HS-5 (cell line): ENCODE data around the gene BBS1.
"Not testable (repeated sequence)": the region's sequence is repeated elsewhere in the genome, so short reads cannot be mapped to it uniquely, and the experiment has no call there.

Source experiments
- DNase-seq: peaks from one replicate; pipeline ENCODE4 v3.0.0-alpha.2; 2012; ENCODE audit warnings: low read depth

The BBS1 gene

GRCh38 chr11:66510271-66510989 is at the start of gene BBS1:
TSS of gene BBS1 (plus strand) at chr11:66510635. CDS start at chr11:66510660, 25 bp downstream.
- DNase-seq = peak; percentile 41

DNA sequence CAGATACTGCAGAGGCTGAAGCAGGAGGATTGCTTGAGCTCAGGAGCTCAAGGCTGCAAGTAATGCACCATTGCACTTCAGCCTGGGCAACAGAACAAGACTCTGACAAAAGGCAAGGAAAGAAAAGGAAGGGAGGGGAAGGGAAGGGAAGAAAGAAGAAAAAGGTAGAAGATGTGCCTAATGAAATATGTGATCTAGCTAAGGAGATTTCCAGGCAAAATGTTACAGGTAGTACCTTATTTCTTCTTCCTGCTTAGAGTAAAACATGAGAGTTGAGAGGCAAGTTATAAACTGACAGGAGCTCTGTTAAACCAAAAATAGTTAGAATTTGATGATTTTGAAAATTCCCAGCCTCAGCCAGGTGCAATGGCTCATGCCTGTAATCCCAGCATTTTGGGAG is 48.4 kb upstream of the BBS1 start:
- no peak for DNase-seq

DNA sequence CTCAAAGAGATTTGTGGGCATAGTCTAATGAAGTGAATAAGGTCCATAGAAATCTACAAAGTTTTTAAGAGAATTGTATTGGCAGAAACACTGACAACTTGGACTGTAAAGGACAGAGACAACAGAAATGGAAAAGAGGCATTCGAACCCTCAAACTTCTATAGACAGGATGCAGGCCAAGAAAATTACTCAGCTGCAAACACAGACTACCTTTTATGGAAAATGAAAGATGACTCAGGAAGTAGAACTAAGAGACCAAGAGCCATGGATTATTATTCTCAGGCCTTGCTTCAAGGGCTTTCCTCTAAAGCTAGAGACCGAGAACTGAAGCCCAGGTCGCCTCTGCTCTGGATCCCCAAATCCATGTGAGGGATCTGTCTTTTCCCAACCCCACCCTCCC is 47.5 kb upstream of the BBS1 start:
- no peak for DNase-seq

DNA sequence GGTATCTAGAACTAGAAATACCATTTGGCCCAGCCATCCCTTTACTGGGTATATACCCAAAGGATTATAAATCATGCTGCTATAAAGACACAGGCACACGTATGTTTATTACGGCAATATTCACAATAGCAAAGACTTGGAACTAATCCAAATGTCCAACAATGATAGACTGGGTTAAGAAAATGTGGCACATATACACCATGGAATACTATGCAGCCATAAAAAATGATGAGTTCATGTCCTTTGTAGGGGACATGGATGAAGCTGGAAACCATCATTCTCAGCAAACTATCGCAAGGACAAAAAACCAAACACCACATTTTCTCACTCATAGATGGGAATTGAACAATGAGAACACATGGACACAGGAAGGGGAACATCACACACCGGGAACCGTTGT is 46.3 kb upstream of the BBS1 start:
- not testable (repeated sequence) for DNase-seq

DNA sequence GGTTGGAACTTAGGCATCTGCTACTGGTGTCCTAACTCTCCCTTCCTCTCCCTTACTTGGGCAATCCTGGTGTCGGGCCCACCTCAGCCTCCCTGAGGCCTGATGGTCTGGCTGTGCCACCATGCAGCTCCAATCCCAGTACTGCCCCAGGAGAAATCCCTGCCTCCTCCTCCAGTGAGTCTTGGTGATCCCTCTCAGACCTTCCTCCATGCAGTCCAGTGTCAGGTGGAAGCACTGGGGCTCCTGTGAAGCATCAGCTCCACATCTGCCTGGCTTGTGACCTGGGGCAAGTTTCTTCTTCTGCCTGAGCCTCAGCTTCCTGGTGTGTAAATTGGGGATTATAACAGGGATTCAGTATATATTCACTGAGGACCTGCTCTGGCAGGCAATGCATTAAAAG is 45.5 kb upstream of the BBS1 start:
- no peak for DNase-seq

DNA sequence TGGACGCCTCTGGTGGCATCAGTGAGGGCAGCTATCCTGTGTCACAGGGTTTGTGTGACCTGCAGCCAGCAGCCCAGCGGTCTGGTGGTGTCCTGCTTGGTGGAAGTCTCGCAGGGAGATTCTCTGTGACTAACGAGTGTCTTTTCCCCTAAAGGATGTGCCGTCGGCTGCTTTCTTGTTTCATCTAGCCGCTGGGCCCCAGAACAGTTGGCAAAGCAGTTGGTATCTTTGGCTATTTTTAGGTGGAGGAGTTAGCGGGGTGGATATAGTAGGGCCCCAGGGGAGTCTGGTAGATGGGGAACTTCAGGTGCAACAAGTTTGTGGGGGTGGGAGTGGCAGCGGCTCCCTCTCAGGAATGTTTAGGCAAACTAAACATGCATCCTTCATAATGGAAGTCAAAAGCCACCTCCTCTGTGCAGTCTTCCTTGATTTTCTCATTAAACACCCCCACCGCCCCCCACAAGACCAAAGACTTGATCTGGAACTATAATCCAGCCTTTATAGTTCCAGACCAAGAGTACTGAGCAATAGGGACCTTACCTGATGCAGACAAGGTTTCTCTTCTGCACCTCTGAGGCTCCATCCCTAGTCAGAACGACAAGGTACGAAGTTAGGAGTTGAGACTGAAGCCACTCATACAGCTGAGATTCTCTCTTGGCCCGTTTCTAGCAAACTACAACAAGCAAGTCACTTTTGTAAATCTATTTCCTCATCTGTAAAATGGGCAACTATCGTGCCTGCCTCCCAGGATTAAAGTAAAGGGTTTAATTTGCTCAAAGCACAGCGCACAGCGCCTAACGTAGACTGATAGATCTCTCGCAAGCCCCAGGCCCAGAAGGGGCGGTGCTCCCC is 44.8 kb upstream of the BBS1 start:
- DNase-seq = no peak

GRCh38 chr11:66466225-66467033 is 44.0 kb upstream of the BBS1 start, which contains the start of gene PELI3:
TSS of gene PELI3 (plus strand) at chr11:66466905. CDS start at chr11:66468129, 1,224 bp downstream.
- DNase-seq = peak; percentile 43

DNA sequence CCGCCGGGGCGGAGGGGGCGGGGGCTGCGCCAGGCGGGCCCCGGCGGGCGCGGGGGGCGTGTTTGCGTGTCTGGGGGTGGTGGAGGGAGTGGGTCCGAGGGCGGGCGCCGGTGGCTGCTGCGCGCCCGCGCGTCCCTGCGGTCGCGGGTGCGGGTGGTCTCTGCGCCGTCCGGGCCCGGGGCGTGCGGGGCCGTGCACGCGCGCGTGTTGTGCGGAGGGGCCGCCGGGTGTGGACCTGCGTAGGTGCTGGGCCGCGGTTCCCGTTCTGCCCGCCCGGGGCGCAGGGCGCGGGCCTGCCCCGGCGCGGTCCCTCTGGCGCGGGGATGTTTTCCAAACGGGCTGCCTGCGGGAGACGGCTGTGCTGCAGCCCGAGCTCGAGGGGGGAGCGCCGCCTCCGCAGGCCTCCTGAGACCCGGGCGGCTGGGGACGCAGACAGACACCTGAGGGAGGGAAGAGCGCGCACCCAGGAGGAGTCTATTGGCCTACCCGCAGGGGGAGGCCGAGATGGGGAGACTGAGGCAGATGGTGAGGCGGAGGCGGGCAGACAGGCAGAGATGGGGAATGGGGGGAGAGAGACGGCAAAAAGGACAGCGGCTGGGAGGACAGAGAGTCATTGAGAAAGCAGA is 43.3 kb upstream of the BBS1 start:
- DNase-seq = no peak

- DNase-seq = no peak
These were observed 42.7 kb upstream of the BBS1 start for GRCh38 chr11:66467756-66468155.

DNA sequence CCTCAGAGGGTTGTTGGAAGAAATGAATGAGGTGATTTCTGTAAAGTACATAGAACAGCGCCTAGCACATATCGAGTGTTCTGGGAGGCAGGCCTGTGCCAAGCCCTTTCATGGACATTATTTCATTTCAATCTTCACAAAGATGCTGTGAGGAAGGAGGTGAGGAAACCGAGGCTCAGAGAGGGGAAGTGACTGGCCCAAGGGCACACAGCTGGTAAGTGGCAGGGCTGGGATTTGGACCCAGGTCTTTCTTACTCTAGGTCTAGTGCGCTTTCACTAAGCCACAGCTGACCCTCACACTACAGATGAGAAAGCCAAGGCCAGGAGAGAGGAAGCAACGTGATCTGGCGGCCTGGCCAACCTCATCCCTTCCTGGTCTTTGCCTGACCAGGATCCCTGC is 41.7 kb upstream of the BBS1 start:
- no peak for DNase-seq

- DNase-seq = no peak
These were observed 41.0 kb upstream of the BBS1 start for GRCh38 chr11:66469441-66469840.

- no peak for DNase-seq
These were observed 40.4 kb upstream of the BBS1 start for GRCh38 chr11:66470015-66470414.

GRCh38 chr11:66471142-66471541 is 39.3 kb upstream of the BBS1 start:
- no peak for DNase-seq

DNA sequence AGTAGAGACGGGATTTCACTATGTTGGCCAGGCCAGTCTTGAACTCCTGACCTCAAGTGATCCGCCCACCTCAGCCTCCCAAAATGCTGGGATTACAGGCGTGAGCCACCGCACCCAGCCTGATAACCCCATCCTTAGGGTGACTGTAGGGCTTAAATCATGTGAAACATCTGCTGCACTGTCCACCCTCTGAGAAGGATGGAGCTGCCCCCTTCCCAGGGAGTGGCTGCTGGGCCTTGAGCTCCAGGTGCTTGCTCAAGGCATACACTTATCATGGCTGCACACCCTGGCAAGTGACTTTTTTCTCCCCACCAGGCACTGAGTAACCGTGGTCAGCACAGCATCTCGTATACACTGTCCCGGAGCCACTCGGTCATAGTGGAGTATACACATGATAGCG is 38.4 kb upstream of the BBS1 start:
- DNase-seq = no peak

- DNase-seq = no peak
These were observed 37.3 kb upstream of the BBS1 start for GRCh38 chr11:66473167-66473566.

DNA sequence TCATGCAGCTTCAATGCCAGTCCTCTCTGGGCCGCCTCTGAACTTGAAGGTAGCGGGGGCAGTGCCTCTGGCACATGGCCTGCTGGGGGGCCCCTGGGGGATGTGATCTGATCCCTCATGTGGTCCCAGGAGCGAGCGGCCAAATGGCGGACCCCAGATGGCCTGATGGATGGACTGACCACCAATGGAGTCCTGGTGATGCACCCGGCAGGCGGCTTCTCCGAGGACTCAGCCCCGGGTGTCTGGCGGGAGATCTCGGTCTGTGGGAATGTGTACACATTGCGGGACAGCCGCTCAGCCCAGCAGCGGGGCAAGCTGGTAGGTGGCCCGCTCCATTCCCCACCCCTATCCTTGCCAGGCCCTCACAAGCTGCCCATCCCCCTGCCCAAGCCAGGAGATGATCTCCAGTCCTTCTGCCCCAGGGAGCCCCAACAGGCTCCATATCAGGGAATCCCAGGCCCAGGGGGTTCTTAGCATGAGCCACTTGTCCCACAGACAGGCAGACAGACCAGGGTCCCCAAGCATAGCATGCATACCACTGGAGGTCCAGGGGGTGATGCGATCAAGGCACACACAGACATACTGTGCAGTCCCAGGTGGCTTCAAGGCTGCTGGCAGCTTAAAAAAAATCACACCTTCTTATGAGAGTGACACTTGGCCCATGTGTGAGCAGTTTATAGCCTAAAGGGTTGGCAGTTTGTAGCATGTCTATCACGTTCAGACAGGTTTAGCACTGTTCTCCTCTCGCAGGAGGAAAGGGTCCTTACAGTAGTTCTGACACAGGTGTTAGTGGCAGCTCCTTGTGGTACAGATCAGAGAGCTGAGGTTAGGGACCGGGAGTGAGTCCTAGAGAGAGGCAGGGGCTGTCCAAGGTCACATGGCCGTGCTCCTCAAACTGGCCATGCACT is 36.6 kb upstream of the BBS1 start:
- no peak for DNase-seq

DNA sequence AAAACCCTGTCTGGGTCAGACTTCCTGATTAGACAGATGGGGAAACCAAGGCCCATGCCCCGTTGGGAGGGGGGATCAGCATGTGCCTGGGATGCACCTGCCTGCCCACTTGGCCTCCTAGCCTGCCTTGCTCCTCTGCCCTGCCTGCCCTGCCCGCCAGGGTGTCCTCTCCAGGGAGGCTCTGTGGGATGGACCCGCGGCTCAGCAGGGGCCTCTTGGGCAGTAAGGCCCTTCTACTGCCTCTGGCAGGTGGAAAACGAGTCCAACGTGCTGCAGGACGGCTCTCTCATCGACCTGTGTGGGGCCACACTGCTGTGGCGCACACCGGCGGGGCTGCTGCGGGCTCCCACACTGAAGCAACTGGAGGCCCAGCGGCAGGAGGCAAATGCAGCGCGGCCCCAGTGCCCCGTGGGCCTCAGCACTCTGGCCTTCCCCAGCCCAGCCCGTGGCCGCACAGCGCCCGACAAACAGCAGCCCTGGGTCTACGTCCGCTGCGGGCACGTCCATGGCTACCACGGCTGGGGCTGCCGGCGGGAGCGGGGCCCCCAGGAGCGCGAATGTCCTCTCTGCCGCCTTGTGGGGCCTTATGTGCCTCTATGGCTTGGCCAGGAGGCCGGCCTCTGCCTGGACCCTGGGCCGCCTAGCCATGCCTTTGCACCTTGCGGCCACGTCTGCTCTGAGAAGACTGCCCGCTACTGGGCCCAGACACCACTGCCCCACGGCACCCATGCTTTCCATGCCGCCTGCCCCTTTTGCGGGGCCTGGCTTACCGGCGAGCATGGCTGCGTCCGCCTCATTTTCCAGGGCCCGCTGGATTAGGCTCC is 34.9 kb upstream of the BBS1 start:
- no peak for DNase-seq

DNA sequence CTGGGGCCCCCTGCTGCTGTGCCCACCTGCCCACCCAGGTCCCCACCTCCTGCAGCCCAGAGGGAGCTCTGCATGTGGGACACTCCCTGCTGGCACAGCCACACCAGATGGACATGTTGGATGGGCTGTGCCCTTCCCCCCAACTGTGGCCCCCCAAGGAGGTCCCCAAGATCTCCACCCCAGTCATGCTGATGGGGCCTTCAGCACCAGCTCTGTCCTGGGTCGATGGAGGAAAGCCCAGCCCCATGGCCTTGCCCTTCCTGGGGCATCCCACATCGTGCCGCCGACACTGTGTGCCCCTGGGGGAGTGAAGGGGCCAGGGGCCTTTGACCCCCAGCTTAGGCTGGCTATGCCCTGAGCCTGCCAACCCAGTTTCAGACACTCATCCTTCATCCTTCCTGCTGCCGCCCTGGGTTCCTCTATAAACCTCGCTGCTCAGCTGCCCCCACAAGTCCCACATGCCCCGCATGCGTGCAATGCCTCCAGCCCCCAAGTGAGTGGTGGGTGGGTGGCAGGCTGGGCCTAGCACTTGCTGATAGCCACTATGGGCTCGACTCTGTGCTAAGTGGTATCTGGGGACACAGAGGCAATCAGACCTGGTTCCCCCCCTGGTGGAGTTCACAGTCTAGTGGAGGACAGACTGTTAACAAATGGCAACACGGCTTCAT is 34.1 kb upstream of the BBS1 start:
- no peak for DNase-seq

GRCh38 chr11:66476841-66477251 is 33.6 kb upstream of the BBS1 start:
- DNase-seq = no peak
